ENCODE results near the gene RNF168.
A peak's percentile ranks its signal among the peaks of the same experiment; 100 is the strongest.
"Not testable (repeated sequence)": the region's sequence is repeated elsewhere in the genome, so short reads cannot be mapped to it uniquely, and the experiment has no call there.

Gene RNF168

DNA sequence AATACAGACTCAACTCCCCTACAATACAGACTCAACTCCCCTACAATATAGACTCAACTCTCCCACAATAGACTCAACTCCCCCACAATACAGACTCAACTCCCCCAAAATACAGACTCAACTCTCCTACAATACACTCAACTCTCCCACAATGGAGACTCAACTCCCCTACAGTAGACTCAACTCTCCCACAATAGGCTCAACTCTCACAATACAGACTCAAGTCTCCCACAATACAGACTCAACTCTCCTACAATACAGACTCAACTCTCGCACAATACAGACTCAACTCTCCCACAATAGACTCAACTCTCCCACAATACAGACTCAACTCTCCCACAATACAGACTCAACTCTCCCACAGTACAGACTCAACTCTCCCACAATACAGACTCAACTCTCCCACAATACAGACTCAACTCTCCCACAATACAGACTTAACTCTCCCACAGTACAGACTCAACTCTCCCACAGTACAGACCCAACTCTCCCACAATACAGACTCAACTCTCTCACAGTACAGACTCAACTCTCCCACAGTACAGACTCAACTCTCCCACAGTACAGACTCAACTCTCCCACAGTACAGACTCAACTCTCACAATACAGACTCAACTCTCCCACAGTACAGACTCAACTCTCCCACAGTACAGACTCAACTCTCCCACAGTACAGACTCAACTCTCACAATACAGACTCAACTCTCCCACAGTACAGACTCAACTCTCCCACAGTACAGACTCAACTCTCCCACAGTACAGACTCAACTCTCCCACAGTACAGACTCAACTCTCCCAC lies 40.7 kb downstream of the RNF168 start:
- DNase-seq = not testable (repeated sequence)

DNA sequence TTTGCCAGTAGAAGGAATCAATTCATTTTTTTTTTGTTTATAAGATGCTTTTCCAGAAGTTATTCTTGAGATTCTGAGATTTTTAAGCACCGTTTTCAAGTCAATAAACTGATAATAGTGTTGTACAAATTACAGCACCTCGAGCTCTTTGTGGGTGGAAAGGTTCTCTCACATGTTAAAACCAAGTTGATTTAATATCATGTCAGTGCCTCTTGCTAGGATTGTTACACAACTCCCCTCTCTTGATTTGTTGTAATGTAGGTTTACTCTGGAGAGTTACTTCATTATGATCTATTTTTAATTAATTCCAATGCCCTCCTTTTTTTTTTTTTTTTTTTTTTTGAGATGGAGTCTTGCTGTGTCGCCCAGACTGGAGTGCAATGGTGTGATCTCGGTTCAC lies 45.5 kb downstream of the RNF168 start:
- DNase-seq = no peak

DNA sequence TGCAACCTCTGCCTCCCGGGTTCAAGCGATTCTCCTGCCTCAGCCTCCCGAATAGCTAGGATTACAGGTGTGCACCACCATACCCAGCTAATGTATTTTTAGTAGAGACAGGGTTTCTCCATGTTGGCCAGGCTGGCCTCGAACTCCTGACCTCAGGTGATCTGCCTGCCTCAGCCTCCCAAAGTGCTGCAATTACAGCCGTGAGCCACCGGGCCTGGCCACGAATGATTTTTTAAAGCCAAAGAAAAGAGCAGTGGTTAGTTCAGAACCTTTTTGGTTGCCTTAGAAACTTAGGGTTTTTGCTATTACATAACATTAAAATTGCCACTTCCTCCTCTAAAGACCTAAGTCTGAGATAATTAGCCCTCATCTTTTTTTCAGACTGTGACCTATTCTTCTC lies 46.1 kb downstream of the RNF168 start:
- DNase-seq = not testable (repeated sequence)

- no peak for DNase-seq
These were observed 48.6 kb downstream of the RNF168 start for GRCh38 chr3:196454935-196455334.

- not testable (repeated sequence) for DNase-seq
These were observed 58.2 kb downstream of the RNF168 start for GRCh38 chr3:196445391-196445790.

DNA sequence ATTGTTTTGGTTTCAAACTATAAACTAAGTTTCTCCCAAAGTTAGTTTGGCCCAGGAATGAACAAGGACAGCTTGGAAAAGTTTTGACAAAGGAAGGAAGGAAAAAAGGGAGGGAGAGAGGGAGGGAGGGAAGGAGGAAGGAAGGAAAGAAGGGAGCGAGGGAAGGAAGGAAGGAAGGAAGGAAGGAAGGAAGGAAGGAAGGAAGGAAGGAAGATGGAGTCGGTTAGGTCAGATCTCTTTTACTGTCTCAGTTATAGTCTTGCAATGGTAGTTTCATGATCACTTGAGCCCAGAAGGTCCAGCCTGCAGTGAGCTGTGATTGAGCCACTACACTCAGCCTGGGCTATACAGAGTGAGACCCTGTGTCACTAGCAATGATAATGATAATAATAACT lies 59.1 kb downstream of the RNF168 start:
- DNase-seq = no peak

DNA sequence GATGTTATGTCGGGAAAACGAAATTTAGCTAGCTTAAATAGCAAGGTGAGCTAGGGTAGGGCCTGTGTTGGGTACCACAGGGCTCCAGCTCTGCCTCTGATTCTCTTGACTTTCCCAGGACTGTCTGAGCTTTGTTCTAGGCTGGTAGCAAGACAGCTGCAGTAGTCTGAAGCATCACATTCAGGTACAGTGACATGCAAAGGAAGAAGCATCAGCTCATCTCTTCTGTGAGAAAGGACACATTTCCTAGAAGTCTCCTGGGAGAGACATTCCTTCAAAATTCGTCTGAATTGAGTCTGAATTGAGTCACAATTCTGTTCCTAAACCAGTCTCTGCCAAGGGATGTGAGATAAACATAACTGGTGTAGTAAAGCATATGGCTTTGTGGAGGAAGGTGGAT lies 62.9 kb downstream of the RNF168 start:
- no peak for DNase-seq

DNA sequence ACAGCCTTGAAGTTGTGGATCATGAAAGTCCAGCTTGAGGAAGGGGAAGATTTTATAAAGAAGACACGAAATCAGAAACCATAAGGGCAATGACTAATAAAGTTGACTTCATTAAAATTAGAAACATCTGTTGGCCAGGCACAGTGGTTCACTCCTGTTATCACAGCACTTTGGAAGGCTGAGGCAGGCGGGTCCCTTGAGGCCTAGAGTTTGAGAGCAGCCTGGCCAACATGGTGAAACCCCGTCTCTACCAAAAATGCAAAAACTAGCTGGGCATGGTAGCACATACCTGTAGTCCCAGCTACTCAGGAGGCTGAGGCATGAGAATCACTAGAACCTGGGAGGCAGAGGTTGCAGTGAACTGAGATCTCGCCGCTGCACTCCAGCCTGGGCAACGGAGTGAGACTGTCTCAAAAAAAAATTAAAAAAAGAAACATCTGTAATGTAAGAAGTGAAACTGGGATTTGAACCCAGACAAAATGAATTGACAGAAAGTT lies 63.5 kb downstream of the RNF168 start:
- DNase-seq = no peak

- DNase-seq = peak; percentile 99
These were observed 71.3 kb downstream of the RNF168 start, which contains the start of gene UBXN7 for GRCh38 chr3:196432137-196432879. Gene UBXN7, minus strand, starts transcription at chr3:196432427. Its CDS starts 28 bp downstream, at chr3:196432399.

DNA sequence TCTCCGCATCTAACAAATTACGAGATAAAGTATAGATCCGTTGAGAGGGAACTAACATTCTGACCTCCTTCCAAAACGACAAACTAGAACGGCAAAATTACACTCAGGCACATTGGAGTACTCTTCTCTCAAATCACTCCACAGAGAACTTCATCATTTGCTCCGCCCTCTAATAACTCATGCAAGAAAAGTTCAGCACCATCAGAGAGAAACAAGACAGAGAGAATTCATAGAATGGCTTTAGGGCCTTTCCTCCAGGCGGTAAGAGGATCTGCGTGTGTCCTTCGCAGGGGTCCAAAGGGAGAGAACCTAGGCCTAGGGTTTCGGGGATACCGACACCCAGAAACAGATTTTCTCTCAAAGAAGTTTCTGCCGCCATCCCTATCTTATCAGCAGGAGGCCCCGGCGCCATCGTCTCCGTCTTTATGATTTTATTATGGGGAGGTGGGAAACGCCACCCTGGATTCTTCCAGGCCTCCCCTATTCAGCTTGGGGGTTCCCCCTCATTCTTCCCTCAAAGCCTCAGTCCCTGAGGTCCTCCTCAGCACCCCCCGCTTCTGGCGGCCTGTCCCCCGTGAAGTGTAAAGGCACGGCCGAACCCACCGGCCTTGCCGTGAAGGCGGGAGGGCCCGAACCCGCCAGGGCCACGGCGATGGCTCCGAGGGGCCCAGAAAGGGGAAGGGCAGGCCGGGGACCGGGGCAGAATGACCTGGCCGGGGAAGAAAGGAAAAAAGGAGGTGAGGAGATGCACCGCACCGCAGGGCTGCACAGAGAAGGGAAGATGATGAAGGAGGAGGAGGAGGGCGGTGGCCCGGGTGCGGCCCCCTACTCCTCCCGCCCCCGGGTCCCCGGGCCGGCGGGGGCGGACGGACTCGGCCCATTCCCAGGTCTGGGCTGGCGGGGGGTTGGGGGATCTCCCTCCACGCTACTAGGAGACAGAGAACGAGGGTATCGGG lies 72.1 kb downstream of the RNF168 start:
- peak; percentile 73 for DNase-seq

DNA sequence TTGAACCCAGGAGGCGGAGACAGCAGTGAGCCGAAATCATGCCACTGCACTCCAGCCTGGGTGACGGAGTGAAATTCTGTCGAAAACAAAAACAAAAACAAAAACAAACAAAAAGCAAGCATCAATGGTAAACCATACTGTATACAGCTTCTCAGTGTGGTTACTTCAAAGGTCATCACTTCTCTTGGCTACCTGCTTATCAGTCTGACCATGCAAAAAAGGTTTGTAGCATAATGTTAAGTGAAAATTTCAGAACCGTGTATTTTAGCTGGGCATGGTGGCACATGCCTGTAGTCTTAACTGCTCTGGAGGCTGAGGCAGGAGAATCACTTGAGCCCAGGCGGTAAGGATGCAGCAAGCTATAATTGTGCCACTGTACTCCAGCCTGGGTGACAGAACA lies 75.5 kb downstream of the RNF168 start:
- DNase-seq = peak; percentile 24

- not testable (repeated sequence) for DNase-seq
These were observed 79.1 kb downstream of the RNF168 start for GRCh38 chr3:196424421-196424820.

DNA sequence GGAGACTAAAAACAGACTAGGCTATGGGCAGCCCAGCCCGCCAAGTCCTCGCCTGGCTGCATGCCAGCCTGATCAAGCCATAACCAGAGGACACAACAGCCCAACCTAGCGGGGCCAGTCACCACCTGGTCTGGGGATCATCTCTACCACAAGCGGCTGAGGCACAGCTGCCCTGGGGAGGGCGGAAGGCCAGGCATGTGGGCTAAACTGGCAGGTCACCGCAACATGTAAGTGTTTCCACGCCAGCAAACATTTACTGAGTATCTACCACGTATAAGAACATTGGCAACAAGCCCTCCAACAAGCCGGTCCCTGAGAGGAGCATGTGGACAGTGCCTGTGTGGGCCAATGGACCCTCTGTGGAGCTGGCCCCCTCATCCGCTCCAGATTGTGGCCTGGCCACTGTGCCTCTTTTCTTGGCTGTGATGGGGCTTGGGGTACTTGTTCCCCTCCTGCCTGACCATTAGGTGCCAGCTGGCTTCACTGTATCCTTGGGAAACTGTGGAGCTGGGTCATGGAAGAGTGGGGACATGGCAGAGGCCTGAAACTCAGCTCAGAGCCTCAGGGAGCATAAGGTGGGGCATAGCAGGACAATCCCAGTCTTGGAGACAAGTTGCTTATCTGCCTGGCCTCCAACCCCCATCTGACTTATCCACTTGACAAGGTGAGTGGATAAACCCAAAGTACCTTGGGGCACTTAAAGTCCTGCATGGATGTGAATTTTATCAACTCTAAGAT lies 80.4 kb downstream of the RNF168 start:
- DNase-seq = no peak

DNA sequence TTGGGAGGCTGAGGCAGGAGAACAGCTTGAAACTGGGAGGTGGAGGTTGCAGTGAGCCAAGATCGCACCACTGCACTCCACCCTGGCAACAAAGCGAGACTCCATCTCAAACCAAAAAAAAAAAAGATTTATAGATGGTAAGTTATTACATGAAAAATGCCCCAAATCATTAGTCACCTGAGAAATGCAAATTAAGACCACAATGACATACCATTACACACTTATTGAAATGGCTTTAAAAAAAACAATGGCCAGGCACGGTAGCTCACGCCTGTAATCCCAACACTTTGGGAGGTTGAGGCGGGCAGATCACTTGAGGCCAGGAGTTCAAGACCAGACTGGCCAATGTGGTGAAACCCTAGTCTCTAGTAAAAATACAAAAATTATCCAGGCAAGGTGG lies 81.9 kb downstream of the RNF168 start:
- not testable (repeated sequence) for DNase-seq

DNA sequence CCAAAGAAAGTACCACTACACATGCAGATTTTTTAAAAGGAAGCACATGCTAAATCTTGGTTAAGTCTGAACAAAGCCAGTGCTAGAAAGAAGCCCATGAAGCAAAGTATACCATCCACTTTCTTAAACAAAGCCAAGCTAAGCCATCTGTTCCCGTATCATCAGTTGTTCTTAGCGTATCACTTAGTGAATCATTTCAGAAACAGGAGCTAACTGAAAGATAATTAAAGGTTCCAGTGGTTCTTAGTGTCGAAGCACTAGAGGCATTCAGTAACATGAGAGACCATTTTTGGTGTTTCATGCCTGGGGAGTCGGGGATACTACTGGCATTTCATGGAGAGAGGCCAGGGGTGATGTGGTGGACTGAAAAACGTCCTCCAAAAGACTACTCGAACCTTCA lies 84.2 kb downstream of the RNF168 start:
- DNase-seq = no peak
